ENCODE measurements around the gene TRPM2.

TRPM2 gene

GRCh38 chr21:44382536-44382935 is 29.1 kb downstream of the TRPM2 start:
- TF ChIP-seq, protein P1, sequence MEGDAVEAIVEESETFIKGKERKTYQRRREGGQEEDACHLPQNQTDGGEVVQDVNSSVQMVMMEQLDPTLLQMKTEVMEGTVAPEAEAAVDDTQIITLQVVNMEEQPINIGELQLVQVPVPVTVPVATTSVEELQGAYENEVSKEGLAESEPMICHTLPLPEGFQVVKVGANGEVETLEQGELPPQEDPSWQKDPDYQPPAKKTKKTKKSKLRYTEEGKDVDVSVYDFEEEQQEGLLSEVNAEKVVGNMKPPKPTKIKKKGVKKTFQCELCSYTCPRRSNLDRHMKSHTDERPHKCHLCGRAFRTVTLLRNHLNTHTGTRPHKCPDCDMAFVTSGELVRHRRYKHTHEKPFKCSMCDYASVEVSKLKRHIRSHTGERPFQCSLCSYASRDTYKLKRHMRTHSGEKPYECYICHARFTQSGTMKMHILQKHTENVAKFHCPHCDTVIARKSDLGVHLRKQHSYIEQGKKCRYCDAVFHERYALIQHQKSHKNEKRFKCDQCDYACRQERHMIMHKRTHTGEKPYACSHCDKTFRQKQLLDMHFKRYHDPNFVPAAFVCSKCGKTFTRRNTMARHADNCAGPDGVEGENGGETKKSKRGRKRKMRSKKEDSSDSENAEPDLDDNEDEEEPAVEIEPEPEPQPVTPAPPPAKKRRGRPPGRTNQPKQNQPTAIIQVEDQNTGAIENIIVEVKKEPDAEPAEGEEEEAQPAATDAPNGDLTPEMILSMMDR (IDR thresholded peaks at IDR 0.05; ENCODE audit: low read depth, low read length) = no peak
- no peak overlapping the region for H3K4me3 ChIP-seq (ENCODE audit: low read depth, low read length)

DNA sequence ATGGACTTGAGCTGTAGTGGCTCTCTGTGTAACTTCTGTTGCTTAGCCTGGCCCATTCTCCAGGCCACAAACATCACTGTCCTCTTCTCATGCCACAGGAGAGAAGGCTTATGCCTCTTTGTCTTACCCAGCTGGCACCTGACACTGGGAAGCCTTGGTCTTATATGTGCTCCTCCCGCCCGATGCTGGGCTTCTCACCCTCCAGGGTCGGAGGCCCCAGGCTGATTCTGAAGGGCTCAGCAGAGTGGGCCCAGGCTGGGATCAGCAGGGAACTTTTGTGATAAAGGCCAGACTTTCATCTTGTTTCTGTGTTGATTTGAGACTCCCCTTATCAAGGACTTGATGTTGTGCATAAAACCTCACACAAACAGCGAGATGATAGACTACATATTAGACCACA is 29.8 kb downstream of the TRPM2 start:
- H3K4me3 ChIP-seq (ENCODE audit: low read depth, low read length) = no peak overlapping the region
- TF ChIP-seq, protein P1 (IDR thresholded peaks at IDR 0.05; ENCODE audit: low read depth, low read length) = no peak

DNA sequence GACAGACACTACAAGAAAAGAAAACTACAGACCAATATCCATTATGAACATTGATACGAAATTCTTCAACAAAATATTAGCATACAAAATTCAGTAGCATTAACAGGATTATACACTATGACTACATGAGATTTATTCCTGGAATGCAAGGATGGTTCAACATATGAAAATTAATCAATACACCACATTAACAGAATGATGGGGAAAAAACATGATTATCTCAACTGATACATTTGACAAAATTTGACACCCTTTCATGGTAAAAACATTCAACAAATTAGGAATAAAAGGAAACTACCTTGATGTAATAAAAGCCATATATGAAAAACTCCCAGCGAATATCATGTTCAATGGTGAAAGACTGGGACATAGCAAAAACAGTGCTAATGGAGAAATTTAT is 31.5 kb downstream of the TRPM2 start:
- TF ChIP-seq, protein P1 (IDR thresholded peaks at IDR 0.05; ENCODE audit: low read depth, low read length) = no peak
- no peak overlapping the region for H3K4me3 ChIP-seq (ENCODE audit: low read depth, low read length)

- TF ChIP-seq, protein P1 (IDR thresholded peaks at IDR 0.05; ENCODE audit: low read depth, low read length) = no peak
- H3K4me3 ChIP-seq (ENCODE audit: low read depth, low read length) = no peak overlapping the region
These were observed 35.9 kb downstream of the TRPM2 start for GRCh38 chr21:44389335-44389734.

DNA sequence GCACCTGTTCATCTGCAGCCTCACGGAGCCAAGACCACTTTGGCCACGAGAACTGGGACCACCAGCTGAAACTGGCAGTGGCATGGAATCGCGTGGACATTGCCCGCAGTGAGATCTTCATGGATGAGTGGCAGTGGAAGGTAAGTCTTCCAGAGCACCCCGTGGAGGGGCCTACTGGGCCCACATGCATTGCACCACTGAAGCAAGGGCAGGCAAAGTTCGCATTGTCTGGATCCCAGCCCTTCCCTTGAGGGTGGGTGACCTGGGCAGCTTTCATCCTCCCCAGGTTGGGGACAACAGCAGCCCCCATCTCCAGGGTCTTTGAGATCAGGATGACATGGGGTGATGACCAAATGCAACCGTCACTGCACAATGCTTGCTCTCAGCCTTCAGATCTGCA is 37.5 kb downstream of the TRPM2 start:
- no peak overlapping the region for H3K4me3 ChIP-seq (ENCODE audit: low read depth, low read length)
- TF ChIP-seq, protein P1 (IDR thresholded peaks at IDR 0.05; ENCODE audit: low read depth, low read length) = no peak

DNA sequence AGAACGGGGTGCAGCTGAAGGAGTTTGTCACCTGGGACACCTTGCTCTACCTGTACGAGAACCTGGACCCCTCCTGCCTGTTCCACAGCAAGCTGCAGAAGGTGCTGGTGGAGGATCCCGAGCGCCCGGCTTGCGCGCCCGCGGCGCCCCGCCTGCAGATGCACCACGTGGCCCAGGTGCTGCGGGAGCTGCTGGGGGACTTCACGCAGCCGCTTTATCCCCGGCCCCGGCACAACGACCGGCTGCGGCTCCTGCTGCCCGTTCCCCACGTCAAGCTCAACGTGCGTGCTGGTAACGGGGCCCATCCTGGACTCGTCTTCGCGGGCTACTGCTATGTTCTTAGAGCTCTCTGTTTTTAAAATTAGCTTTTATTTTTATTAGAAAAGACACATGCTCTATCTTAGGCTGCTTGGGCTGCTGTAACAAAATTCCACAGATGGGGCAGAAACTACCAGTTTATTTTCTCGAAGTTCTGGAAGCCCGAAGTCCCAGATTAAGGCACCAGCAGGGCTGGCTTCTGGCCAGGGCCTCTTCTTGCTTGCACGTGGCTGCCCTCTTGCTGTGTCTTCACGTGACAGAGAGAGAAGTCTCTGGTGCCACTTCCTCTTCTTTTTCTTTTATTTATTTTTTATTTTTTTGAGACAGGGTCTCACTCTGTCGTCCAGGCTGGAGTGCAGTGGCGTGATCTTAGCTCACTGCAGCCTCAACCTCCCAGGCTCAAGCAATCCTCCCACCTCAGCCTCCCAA is 38.1 kb downstream of the TRPM2 start:
- TF ChIP-seq, protein P1 (IDR thresholded peaks at IDR 0.05; ENCODE audit: low read depth, low read length) = no peak
- H3K4me3 ChIP-seq (ENCODE audit: low read depth, low read length) = no peak overlapping the region

- no peak overlapping the region for H3K4me3 ChIP-seq (ENCODE audit: low read depth, low read length)
- TF ChIP-seq, protein P1 (IDR thresholded peaks at IDR 0.05; ENCODE audit: low read depth, low read length) = no peak
These were observed 38.8 kb downstream of the TRPM2 start for GRCh38 chr21:44392185-44392584.

All from WI38 (cell line).